ENCODE data around the gene TRAPPC4.
A peak's percentile ranks its signal among the peaks of the same experiment; 100 is the strongest.

TRAPPC4 gene

DNA sequence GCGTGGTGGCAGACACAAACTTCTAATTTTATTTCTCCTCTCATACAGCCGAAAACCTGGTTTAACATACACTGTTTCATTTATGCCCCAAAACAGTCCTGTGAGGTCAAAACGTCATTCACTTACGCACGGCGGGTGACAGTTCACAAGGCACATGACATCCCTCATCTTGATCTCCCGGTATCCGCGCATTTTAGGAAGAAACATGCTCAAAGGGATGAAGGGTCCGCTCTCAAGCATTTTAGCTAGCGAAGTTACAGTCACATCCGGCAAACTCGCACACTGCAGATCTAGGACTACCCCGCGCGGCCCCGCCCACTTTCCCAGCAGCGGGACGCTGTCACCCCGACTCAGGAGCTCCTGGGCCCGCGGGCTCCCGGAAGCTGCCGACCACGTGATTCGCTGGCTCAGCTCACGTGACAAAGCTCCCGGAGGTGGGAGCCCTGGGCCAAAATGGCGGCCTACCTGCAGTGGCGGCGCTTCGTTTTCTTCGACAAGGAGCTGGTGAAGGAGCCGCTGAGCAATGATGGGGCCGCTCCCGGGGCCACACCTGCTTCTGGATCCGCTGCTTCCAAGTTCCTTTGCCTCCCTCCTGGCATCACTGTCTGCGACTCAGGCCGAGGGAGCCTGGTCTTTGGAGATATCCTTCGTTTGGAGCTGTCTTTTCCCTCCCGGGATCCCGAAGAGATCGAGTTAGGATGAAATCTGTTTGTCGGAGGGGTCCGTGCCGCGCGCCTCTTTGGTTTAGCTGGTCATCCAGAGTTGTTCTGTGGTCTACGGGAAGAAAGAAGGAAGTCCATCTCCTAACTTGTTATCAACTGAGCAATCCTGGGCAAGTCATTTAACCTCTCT is 49.0 kb downstream of the TRAPPC4 start, which contains the start of gene VPS11:
Gene VPS11, plus strand, starts transcription at position 448 of the 852 bp plus-strand sequence. Its CDS starts 6 bp downstream, at position 454.
- peak; percentile 96 to 99 for DNase-seq (ENCODE audit: low read depth in 2 of 2)

Data from stimulated activated CD8-positive, alpha-beta memory T cell treated with anti-CD3 and anti-CD28 coated beads, Interleukin-7, amount 100 ng/mL, for 4 hours (primary cell).